GM12878 (cell line): ENCODE measurements around the gene C11orf52.

Experiments
- CTCF ChIP-seq, 3 experiments: IDR thresholded peaks in 2 of 3; conservative IDR thresholded peaks in 1 of 3; 2 replicates each; pipeline ENCODE4 v1.5.1; 2011; ENCODE audit warnings: low read depth in 3 of 3, low read length in 3 of 3, mild to moderate bottlenecking in 3 of 3, control low read depth in 2 of 3, moderate library complexity in 2 of 3, inconsistent platforms in 1 of 3, mixed read lengths in 1 of 3; ENCODE audit not compliant: control insufficient read depth in 2 of 3, insufficient read depth in 1 of 3; ENCODE audit errors: extremely low read depth in 1 of 3
- MAX ChIP-seq: IDR thresholded peaks from 2 replicates; pipeline ENCODE4 v1.6.1; 2012; ENCODE audit warnings: low read depth, low read length, improper control_type of control experiment
- POLR2A ChIP-seq: IDR thresholded peaks from 2 replicates; pipeline ENCODE4 v1.6.1; 2011; ENCODE audit warnings: low read depth, mild to moderate bottlenecking, low read length
- POLR2AphosphoS2 ChIP-seq: IDR thresholded peaks from 2 replicates; pipeline ENCODE4 v1.6.1; 2011; ENCODE audit warnings: low read depth, mild to moderate bottlenecking, low read length, improper control_type of control experiment, moderate library complexity
- REST ChIP-seq: IDR thresholded peaks from 2 replicates; pipeline ENCODE4 v1.6.1; 2012; ENCODE audit warnings: mild to moderate bottlenecking, low read depth, low read length
- SUPT20H ChIP-seq: IDR thresholded peaks from 2 replicates; pipeline ENCODE4 v1.6.1; 2011; ENCODE audit warnings: low read depth, mild to moderate bottlenecking, low read length, moderate library complexity, borderline replicate concordance; ENCODE audit not compliant: control insufficient read depth
- TAF1 ChIP-seq: IDR thresholded peaks from 2 replicates; pipeline ENCODE4 v1.6.1; 2011; ENCODE audit warnings: mild to moderate bottlenecking, low read depth, low read length, borderline replicate concordance
- TCF12 ChIP-seq: IDR thresholded peaks from 2 replicates; pipeline ENCODE4 v1.6.1; 2011; ENCODE audit warnings: low read depth, mild to moderate bottlenecking, low read length
- USF1 ChIP-seq: IDR thresholded peaks from 2 replicates; pipeline ENCODE4 v1.6.1; 2011; ENCODE audit warnings: borderline replicate concordance, low read depth, mild to moderate bottlenecking, moderate library complexity, mixed read lengths, low read length; ENCODE audit not compliant: insufficient read depth; ENCODE audit errors: extremely low read length
- YY1 ChIP-seq: IDR thresholded peaks from 2 replicates; pipeline ENCODE4 v1.6.1; 2011; ENCODE audit warnings: low read depth, mild to moderate bottlenecking, low read length

GRCh38 chr11:111951565-111951964, 32.9 kb downstream of the C11orf52 start:
- no peak for TF ChIP-seq REST
- no peak for TF ChIP-seq TAF1
- TF ChIP-seq SUPT20H = no peak
- no peak for TF ChIP-seq POLR2AphosphoS2
- TF ChIP-seq MAX = no peak
- TF ChIP-seq YY1 = no peak
- TF ChIP-seq USF1 = no peak
- TF ChIP-seq TCF12 = no peak
- TF ChIP-seq CTCF (IDR thresholded peaks at IDR 0.05 in 2 of 3, conservative IDR thresholded peaks at IDR 0.05 in 1 of 3; ENCODE audit: control insufficient read depth in 2 of 3, extremely low read depth in 1 of 3, insufficient read depth in 1 of 3, low read depth in 3 of 3, low read length in 3 of 3) = no peak
- no peak for TF ChIP-seq POLR2A
